Ishikawa (cell line): ENCODE measurements around the gene GLYAT.

Source experiments
- CEBPB ChIP-seq: IDR thresholded peaks from 2 replicates; pipeline ENCODE4 v1.6.1; 2012
- CREB1 ChIP-seq: IDR thresholded peaks from 2 replicates; pipeline ENCODE4 v1.6.1; 2012; ENCODE audit warnings: low read depth
- EGR1 ChIP-seq: IDR thresholded peaks from 2 replicates; pipeline ENCODE4 v1.6.1; 2012
- EP300 ChIP-seq: IDR thresholded peaks from 2 replicates; pipeline ENCODE4 v1.6.1; 2012; ENCODE audit warnings: borderline replicate concordance
- FOXM1 ChIP-seq: IDR thresholded peaks from 2 replicates; pipeline ENCODE4 v1.6.1; 2012; ENCODE audit warnings: low read depth, borderline replicate concordance
- NFIC ChIP-seq: IDR thresholded peaks from 2 replicates; pipeline ENCODE4 v1.6.1; 2012
- RAD21 ChIP-seq: IDR thresholded peaks from 2 replicates; pipeline ENCODE4 v1.6.1; 2012; ENCODE audit warnings: low read depth
- TAF1 ChIP-seq: IDR thresholded peaks from 2 replicates; pipeline ENCODE4 v1.6.1; 2012; ENCODE audit warnings: low read depth, mild to moderate bottlenecking
- TCF12 ChIP-seq: IDR thresholded peaks from 2 replicates; pipeline ENCODE4 v1.6.1; 2012; ENCODE audit warnings: low read depth
- TEAD4 ChIP-seq: IDR thresholded peaks from 2 replicates; pipeline ENCODE4 v1.6.1; 2012
- USF1 ChIP-seq: IDR thresholded peaks from 2 replicates; pipeline ENCODE4 v1.6.1; 2012
- YY1 ChIP-seq: IDR thresholded peaks from 2 replicates; pipeline ENCODE4 v1.6.1; 2012; ENCODE audit warnings: low read depth
- ZBTB7A ChIP-seq: IDR thresholded peaks from 2 replicates; pipeline ENCODE4 v1.6.1; 2012; ENCODE audit warnings: low read depth
- TF ChIP-seq, protein P1 (sequence below): IDR thresholded peaks from 2 replicates; pipeline ENCODE4 v1.6.1; 2012
- TF ChIP-seq, protein P2 (sequence below): IDR thresholded peaks from 2 replicates; pipeline ENCODE4 v1.6.1; 2012; ENCODE audit warnings: low read depth, mild to moderate bottlenecking

GLYAT gene

GRCh38 chr11:58763120-58763490, 31.4 kb upstream of the GLYAT start:
- no peak for TF ChIP-seq EGR1
- TF ChIP-seq CEBPB = no peak
- TF ChIP-seq TAF1 = no peak
- TF ChIP-seq ZBTB7A = no peak
- TF ChIP-seq USF1 = no peak

- TF ChIP-seq NFIC = no peak
- no peak for TF ChIP-seq EP300
- TF ChIP-seq EGR1 = no peak
- TF ChIP-seq USF1 = no peak
- TF ChIP-seq CEBPB = no peak
- TF ChIP-seq ZBTB7A = no peak
- TF ChIP-seq CREB1 = no peak
- no peak for TF ChIP-seq YY1
- TF ChIP-seq RAD21 = no peak
- TF ChIP-seq TAF1 = no peak
Observed at GRCh38 chr11:58762284-58763119, 30.8 kb upstream of the GLYAT start.

DNA sequence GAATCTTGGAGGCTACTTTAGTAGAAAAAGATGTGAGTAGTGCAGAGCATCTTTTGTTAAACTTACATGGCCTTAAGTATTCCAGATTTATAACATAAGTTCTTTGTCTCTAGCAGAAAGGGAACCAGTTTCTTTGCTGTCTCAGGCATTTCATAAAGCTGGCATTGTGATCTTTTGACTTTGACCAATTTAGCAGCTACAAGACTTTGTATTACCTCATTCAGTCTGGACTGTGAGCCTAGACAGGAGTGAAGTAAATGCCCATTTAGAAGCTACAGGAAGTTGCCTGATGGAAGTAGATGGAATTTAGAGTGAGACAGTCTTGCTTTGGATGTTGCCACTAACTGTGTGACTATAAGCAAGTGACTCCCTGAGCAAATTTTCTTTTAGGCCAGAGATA, 25.7 kb upstream of the GLYAT start:
- TF ChIP-seq TCF12 (no peak), YY1 (no peak), TAF1 (no peak), CREB1 (no peak), ZBTB7A (no peak), TEAD4 (no peak), EGR1 (no peak), CEBPB (no peak), FOXM1 (no peak), USF1 (no peak), EP300 (no peak), NFIC (no peak), RAD21 (no peak)
- TF ChIP-seq, protein P1, sequence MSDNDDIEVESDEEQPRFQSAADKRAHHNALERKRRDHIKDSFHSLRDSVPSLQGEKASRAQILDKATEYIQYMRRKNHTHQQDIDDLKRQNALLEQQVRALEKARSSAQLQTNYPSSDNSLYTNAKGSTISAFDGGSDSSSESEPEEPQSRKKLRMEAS = no peak
- TF ChIP-seq, protein P2, sequence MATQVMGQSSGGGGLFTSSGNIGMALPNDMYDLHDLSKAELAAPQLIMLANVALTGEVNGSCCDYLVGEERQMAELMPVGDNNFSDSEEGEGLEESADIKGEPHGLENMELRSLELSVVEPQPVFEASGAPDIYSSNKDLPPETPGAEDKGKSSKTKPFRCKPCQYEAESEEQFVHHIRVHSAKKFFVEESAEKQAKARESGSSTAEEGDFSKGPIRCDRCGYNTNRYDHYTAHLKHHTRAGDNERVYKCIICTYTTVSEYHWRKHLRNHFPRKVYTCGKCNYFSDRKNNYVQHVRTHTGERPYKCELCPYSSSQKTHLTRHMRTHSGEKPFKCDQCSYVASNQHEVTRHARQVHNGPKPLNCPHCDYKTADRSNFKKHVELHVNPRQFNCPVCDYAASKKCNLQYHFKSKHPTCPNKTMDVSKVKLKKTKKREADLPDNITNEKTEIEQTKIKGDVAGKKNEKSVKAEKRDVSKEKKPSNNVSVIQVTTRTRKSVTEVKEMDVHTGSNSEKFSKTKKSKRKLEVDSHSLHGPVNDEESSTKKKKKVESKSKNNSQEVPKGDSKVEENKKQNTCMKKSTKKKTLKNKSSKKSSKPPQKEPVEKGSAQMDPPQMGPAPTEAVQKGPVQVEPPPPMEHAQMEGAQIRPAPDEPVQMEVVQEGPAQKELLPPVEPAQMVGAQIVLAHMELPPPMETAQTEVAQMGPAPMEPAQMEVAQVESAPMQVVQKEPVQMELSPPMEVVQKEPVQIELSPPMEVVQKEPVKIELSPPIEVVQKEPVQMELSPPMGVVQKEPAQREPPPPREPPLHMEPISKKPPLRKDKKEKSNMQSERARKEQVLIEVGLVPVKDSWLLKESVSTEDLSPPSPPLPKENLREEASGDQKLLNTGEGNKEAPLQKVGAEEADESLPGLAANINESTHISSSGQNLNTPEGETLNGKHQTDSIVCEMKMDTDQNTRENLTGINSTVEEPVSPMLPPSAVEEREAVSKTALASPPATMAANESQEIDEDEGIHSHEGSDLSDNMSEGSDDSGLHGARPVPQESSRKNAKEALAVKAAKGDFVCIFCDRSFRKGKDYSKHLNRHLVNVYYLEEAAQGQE = no peak

DNA sequence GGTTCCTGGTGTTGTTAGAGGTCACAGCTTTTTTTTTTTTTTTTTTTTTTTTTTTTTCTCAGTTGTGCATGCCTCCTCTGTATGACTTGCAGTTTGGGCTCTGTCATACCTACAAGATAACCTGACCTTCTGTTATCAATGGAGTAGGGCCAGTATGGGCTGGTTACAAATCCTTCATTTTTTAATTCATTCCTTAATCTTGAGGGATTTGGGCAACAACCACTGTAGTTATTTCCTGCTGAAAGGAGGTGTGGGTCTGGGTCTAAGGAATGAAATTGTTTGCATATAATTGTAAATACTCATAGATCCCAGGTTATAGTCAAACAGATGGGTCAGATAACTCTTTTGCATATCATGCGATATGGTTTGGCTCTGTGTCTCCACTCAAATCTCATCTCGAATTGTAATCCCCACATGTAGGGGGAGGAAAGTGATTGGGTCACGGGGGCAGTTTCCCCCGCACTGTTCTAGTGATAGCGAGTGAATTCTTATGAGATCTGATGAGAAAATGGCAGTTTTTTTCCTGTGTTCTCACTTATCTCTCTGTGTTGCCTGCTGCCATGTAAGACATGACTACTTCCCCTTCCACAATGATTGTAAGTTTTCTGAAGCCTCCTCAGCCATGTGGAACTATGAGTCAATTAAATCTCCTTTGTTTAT, 14.1 kb upstream of the GLYAT start:
- TF ChIP-seq TAF1 (no peak), ZBTB7A (no peak), TEAD4 (no peak), FOXM1 (no peak), TCF12 (no peak), EP300 (no peak), USF1 (no peak), NFIC (no peak), CREB1 (no peak)
- TF ChIP-seq, protein P1 = no peak

DNA sequence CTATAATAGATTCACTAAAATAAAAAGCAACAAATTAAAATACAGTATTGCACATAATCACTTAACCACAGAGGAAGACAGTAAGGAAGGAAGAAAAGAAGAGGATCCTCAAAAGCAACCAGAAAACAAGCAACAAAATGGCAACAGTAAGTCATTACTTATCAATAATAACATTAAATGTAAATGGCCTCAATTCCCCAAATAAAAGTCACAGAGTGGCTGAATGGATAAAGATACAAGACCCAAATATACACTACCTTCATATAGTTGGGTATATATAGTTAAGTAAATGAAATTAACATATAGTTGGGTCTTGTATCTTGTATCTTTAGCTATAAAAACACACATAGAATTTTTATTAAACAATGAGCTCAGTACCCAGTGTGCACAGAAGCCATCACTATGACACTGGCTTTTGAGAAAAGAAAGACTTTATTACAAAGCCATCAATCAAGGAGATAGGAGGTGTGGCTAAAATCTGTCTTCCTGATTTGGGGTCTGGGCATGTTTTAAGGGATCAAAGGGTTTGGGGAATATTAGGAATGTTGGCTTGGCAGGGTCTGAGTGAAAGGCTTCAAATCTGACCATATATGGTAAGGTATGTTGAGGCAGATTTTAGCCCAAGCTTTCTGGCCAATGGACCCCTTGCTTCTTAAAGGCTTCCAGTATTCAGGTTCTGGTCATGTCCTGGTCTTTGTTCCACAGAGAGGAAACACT, 13.4 kb upstream of the GLYAT start:
- no peak for TF ChIP-seq EP300
